Stimulated activated CD8-positive, alpha-beta memory T cell treated with anti-CD3 and anti-CD28 coated beads, Interleukin-15, amount 100 ng/mL, for 24 hours (primary cell): Measurements from ENCODE around the gene C1orf116.

Source experiments
- DNase-seq: peaks from one replicate; pipeline ENCODE4 v3.0.0-alpha.2; 2020; ENCODE audit warnings: low read depth

The C1orf116 gene

DNA sequence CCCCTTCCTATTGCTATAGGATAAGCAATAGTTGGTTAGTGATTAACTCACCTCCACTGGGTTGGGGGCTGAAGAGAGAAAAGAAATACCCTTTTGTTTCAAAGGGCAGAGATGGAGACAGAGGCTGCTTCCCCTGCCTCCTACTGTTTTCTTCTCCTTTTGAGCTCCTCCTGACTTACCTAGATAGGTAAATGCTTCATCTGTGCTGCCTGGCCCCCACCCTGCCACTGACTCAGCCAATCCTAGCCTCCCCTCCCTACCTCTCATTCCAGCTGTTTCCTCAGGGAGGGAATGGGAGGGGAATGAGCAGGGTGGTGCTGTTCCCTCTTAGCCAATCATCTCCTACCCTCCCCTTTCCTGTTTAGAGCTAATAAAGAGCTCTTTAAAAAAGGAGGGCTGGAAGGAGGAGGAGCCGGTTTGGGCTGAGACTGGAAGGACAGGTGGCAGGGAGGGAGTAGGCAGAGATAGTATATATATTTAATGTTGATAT, at the start of gene C1orf116:
TSS of gene C1orf116 (minus strand) at position 229 of the 490 bp plus-strand sequence. CDS start 5,158 bp downstream, outside the sequence.
- DNase-seq: no peak

GRCh38 chr1:207081806-207082205, 49.2 kb upstream of the C1orf116 start:
- no peak for DNase-seq

DNA sequence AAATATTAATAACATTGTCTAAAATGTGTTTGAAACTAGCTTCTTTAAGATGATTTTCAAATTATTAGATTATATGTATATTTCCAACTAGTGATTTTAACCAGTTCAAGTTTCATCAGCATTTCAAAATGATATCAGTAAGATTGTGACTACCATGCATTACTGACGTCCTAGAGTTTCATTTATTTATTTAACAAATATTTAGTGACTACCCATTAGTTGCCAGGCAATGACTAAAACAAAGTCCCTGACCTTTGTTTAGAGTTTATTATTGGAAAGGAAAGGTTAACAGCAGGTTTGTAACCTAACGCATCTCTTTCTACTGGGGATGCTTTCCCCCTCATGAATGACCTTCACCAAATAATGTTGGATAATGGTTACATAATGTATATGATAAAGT, 48.5 kb upstream of the C1orf116 start:
- DNase-seq: no peak

GRCh38 chr1:207079706-207080241, 47.2 kb upstream of the C1orf116 start:
- DNase-seq: no peak

DNA sequence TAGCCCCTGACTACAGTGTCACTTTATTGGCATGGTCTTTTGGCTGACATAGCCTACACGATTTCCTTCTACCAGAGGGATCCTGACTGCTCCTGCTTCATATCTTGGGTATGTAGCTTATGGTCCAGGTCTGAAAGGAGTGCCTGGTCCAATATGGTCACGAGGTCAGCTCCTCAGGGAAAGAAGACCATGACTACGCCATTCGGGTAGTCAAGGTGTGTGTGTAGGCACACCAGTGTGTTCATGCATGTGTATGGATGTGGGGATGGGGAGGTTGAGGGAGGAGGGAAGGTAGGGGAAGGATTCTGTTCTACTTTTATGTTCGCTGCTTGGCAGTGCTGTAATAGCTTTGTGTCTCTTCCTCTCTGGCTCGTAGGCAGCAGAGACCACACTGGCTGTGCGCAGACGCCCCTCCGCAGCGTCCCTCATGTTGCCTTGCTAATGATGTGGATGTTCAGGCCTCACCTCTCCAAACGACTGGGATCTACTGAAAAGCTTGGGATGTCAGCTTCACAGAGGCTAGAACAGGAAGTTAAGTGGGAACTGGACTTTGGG, 46.1 kb upstream of the C1orf116 start:
- no peak for DNase-seq

DNA sequence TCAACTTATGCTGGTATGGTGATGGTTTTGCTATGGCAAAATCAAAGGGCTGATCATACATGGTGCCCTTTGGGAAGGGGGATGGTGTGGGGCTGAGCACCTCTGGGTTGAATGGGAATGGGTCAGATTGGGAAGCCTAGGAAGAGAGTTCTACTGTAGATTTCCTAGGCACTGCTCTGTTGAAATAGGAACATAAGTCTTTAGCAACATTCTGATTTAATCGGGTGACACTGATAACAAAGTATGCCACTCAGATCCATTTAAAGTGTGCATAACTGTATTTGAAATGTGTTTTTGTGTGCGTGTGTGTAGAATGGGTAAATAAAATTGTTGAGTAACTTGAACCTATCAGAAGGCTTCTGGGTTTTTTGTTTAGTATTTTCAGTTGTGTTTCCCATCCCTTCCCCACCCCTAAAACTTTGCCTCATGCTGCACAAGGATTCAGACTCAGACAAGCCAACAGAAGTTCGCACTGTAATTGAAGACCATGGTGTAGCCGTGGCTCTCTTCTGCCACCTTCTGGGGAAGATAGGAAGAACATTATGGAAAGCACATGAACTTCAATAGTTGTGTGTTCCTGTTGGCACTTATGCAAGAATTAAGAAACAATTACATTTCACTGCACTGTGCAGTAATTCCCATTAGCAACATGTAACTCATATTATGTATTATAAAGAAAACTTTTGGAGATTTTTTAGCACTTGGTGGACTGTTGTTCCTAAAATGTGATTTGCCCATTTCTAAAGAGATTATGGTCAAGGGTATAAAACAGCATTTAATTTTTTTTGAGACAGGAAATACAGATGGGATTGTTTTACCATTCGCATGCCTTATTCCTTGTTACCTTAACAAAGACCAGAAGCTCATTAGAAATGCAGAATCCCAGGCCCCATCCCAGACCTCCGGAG, 45.2 kb upstream of the C1orf116 start:
- DNase-seq: no peak

DNA sequence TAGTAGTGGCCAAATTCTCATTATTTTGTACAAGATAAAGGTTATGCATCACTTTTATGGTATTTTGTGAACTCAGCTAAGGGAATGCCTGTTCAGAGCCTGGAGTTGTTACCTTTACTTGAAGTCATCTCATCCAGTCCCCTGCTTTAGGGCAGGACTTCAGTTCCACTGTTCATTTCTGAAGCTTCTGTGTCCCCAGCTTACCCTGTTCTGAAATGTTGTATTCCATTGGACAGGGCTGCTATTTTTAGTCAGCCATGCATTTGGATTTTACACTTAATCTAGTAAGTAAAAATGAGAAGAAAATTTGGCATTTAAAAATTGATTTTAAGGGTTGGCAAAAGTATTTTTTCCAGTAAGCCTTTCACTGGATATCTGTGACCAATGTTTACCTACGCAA, 44.5 kb upstream of the C1orf116 start:
- DNase-seq: no peak

DNA sequence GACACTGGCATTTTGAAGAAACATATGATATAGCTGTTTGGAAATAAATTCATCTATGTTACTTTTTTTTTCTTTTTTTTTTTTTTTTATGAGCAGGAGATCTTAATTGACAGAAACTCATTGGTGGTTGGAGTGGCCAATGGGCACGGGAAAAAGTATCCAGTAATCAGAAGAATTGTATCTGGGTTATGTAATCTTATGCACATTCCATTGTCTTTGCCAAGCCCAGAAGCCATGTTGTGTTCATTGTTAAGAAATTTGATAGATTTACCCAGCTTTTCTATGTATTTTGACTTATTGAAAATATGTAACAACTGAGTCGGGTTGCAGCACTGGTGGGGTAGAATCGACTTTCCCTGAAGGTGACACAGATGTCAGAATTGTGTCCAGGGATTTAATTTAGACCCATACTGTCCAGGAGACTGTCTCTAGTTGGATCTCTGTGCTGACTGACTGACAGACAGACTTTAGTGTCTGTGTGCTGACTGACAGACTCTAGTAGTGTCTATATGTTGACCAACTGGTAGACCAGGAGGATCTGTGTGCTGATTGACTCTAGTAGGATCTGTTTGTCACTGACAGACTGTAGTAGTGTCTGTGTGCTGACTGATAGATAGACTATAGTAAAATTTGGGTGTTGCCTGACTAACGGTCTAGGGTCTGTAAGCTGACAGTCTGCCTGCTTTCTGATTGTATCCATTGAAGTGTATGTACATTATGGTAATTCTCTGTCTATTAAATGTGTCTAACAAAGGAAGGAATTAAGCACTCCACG, 43.8 kb upstream of the C1orf116 start:
- DNase-seq: no peak

- no peak for DNase-seq
These were observed 41.6 kb upstream of the C1orf116 start for GRCh38 chr1:207073906-207074820.

DNA sequence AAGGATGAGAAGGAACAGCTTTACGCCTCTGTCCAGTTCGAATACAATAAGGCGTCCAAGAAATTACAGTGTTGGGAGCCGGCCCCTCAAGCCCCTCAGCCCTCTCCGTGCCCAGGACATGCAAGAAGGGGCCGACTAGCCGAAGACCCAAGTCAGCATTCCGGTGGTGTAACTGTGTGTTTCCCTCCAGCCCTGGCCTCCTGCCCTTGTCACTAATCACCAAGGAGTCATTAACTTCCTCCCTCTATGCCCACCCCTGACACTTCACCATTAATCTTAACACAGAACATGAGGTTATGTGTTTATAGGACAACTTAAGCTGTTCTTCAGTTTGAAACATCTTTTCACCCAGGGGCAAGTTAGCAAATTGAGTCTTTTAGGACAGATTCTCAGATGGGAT, 39.7 kb upstream of the C1orf116 start:
- DNase-seq: no peak

DNA sequence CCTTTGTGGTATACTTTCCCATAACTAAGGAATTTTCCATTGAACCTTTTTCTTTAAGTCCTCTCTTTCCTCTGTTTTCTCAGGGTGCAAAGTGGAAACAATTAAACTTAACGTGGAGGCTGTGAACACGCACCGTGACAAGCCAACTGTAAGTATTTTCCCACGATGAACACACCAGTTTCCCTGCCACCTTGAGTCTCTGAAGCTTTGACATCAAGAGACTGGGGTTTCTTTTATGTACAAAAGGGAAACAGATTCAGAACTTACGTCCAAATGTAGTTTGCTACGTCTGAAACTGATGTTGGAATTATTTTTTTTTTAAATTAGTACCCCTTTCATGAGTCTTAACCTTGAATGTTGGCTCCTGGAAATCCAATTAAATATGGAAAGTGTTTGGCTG, 38.9 kb upstream of the C1orf116 start:
- no peak for DNase-seq

DNA sequence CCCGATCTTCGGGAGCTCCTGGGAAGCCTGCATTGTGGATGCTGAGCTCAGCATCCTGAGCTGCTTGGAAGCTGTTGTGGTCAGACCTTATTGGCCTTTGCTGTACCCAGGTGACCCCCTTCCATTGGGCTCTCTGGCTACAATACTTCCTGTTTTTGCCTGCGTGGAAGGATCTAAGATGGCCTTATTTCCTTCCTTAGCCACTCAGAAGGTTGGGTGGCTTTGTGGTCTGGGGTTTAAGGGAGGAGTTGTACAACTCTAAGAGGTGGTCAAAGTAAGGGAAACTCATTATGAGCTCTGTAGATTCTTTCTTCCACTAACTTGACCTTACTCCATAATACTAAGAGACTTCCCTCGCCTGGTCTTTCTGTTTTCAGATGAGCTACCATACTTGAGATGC, 38.3 kb upstream of the C1orf116 start:
- DNase-seq: no peak

GRCh38 chr1:207069858-207070506, 37.4 kb upstream of the C1orf116 start:
- DNase-seq: no peak

GRCh38 chr1:207069061-207069460, 36.5 kb upstream of the C1orf116 start:
- no peak for DNase-seq

- no peak for DNase-seq
These were observed 35.1 kb upstream of the C1orf116 start for GRCh38 chr1:207067665-207068064.

DNA sequence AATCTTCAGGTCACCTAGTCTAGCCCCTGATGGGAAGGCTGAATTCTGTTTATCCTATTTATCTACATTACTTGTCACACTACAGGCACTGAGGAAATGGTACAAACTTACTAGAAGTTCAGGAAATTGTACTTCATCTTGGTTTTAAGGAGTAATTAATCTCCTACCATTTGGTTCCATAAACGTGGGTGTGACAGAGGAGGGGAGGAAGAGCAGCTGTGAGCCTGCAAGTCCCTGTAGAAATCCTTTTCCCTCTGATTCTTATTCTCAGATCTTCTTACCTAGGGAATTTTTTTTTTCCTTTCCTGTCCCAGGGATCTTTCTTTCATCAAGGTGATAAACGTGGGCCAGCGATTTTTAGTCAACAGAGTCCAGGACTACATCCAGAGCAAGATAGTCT, 34.6 kb upstream of the C1orf116 start:
- no peak for DNase-seq

- DNase-seq: no peak
These were observed 32.0 kb upstream of the C1orf116 start for GRCh38 chr1:207064561-207064960.

- no peak for DNase-seq
These were observed 30.5 kb upstream of the C1orf116 start for GRCh38 chr1:207063014-207063413.

- no peak for DNase-seq
These were observed 29.5 kb upstream of the C1orf116 start for GRCh38 chr1:207062058-207062457.

DNA sequence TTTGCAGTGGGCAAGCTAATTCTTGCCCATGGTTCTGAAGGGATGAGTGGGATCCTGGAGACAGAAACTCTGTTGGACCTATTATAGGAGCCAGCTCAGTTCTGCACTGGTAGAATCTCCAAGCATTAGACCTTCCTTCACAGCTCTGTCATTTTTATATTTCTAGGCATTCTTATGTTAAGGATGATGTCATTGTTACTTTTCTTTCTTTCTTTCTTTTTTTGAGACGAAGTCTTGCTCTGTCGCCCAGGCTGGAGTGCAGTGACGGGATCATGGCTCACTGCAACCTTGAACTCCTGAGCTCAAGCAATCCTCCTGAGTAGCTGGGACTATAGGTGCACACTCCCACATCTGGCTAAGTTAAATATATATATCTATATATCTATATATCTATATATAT, 28.0 kb upstream of the C1orf116 start:
- DNase-seq: no peak

DNA sequence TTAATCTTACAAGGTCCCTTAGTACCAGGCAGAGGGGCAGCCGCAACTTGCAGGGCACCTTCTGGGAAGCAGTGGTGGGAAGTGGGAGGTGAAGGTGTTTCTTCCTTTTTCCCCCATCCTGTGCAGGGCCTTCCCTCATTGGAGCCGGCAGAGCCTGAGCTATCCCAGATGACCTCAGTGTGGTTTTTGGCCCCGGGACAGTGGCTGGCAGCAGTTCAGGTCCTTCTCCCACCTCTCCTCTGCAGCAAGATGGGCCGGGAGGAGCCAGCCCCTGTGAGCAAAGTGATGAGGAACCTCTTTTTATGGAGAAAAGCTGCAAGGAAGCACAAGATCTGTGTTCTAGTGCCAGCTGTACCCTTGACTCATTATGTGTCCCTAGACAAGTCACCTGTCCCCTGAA, 27.3 kb upstream of the C1orf116 start:
- DNase-seq: no peak
